Body of pancreas (tissue), 4 donors: ENCODE measurements around the gene RBM47.

Experiments
- POLR2A ChIP-seq, 3 donors: fragments of 450-650 bp; IDR thresholded peaks; one replicate each; pipeline ENCODE4 v1.6.1; 2016; ENCODE audit warnings: antibody characterized with exemption in 3 of 3, mild to moderate bottlenecking in 2 of 3
- TF ChIP-seq, protein P1 (sequence below), 7 experiments: fragments of 450-650 bp in 4 of 7; fragments of 200-600 bp in 3 of 7; sonication (generic) in 3 of 7; IDR thresholded peaks; one replicate each; pipeline ENCODE4 v1.5.1; 2016 to 2019; ENCODE audit warnings: antibody characterized with exemption in 7 of 7

DNA sequence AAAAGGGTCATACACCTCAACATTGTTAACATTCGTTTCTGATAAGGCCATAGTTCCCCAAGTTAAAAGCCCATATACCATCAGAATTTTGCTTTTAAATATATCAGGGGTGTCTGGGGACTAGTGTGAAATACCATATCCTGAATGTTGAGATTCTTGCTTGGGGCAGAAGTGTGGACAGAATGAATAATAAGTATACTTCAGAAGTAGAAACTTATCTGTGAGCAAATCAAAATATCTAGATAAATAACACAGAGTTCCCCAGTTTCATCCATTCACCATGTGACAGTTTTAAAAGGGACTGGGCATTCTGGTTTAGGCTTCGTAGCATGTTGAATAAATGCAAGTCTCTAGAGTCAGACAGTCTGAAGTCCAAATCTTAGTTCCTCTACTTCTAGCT, 184.0 kb downstream of the RBM47 start:
- TF ChIP-seq, protein P1, sequence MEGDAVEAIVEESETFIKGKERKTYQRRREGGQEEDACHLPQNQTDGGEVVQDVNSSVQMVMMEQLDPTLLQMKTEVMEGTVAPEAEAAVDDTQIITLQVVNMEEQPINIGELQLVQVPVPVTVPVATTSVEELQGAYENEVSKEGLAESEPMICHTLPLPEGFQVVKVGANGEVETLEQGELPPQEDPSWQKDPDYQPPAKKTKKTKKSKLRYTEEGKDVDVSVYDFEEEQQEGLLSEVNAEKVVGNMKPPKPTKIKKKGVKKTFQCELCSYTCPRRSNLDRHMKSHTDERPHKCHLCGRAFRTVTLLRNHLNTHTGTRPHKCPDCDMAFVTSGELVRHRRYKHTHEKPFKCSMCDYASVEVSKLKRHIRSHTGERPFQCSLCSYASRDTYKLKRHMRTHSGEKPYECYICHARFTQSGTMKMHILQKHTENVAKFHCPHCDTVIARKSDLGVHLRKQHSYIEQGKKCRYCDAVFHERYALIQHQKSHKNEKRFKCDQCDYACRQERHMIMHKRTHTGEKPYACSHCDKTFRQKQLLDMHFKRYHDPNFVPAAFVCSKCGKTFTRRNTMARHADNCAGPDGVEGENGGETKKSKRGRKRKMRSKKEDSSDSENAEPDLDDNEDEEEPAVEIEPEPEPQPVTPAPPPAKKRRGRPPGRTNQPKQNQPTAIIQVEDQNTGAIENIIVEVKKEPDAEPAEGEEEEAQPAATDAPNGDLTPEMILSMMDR (IDR thresholded peaks at IDR 0.05) = no peak
- TF ChIP-seq POLR2A (IDR thresholded peaks at IDR 0.05) = no peak
